GM12878 (cell line): ENCODE results near the gene MYH7B. TPM values are rescaled to one million over a fixed set of nuclear protein-coding genes. Genes with fewer than 3 reads are reported as not detected.

Source experiments
- ATAC-seq: fragments of 200-7000 bp; cut with Tn5 transposase; 3 replicates; pipeline ENCODE4 v1.9.1; 2020; ENCODE audit warnings: mild to moderate bottlenecking, moderate library complexity
- BruUV-seq: library from RNA; stranded (reverse); fragments of 400-500 nt; replicated peaks from 2 replicates; lab custom pipeline; 2021; lab: Mats Ljungman, UMichigan
- CTCF ChIA-PET: fragments of 300-600 bp; sonication (Branson Sonifier 250); formaldehyde crosslinking; extraction: SDS; loops from one replicate; lab custom pipeline; 2021; ENCODE audit warnings: inconsistent platforms; lab: Yijun Ruan, JAX
- POLR2A ChIA-PET: fragments of 350-600 bp; formaldehyde crosslinking; extraction: SDS; loops from one replicate; lab custom pipeline; 2021; ENCODE audit warnings: inconsistent platforms; lab: Charles Lee
- RAD21 ChIA-PET: fragments of 300-600 bp; sonication (Branson Sonifier 250); formaldehyde crosslinking; loops from one replicate; lab custom pipeline; 2023; ENCODE audit warnings: antibody characterized with exemption; ENCODE audit not compliant: unreplicated experiment; lab: Charles Lee
- SMC1A ChIA-PET: fragments of 300-600 bp; sonication (Branson Sonifier 250); formaldehyde crosslinking; loops from one replicate; lab custom pipeline; 2023; ENCODE audit not compliant: unreplicated experiment, uncharacterized antibody; lab: Charles Lee
- DNase-seq: peaks from one replicate; pipeline ENCODE4 v3.0.0-alpha.2; 2011; ENCODE audit warnings: low read depth, low spot score
- FAIRE-seq: peaks from 3 replicates; lab custom pipeline; 2011; peaks lifted over from hg19 to GRCh38; lab: Jason Lieb, UNC
- H2AFZ ChIP-seq: 2 replicates; pipeline ENCODE4 v1.6.0; 2011; ENCODE audit warnings: low read depth, low read length, control low read depth; ENCODE audit not compliant: control insufficient read depth
- H3K27ac ChIP-seq: 2 replicates; pipeline ENCODE4 v1.5.1; 2011; ENCODE audit warnings: control low read depth; ENCODE audit not compliant: control insufficient read depth, insufficient read depth
- H3K27me3 ChIP-seq, 2 experiments: replicated peaks in 1 of 2; 2 replicates each; pipeline versions ENCODE4 v1.6.0 to v1.6.1; 2011; ENCODE audit warnings: low read length in 1 of 2; ENCODE audit not compliant: control insufficient read depth in 2 of 2, insufficient read depth in 2 of 2
- H3K36me3 ChIP-seq, 2 experiments: 2 replicates each; pipeline ENCODE4 v1.5.1; 2011; ENCODE audit warnings: low read length in 1 of 2; ENCODE audit not compliant: control insufficient read depth in 2 of 2, insufficient read depth in 2 of 2
- H3K4me1 ChIP-seq: 2 replicates; pipeline ENCODE4 v1.6.1; 2011; ENCODE audit warnings: mild to moderate bottlenecking, low read length, moderate library complexity, mixed read lengths; ENCODE audit not compliant: control insufficient read depth, insufficient read depth
- H3K4me2 ChIP-seq: 2 replicates; pipeline ENCODE4 v1.6.0; 2011; ENCODE audit warnings: control low read depth; ENCODE audit not compliant: control insufficient read depth, insufficient read depth
- H3K4me3 ChIP-seq: fragments of 200-600 bp; sonication (generic); 2 replicates; pipeline ENCODE4 v1.5.1; 2016
- H3K79me2 ChIP-seq: 2 replicates; pipeline ENCODE4 v1.6.0; 2011; ENCODE audit warnings: low read length; ENCODE audit not compliant: control insufficient read depth, insufficient read depth
- H3K9ac ChIP-seq: 2 replicates; pipeline ENCODE4 v1.8.0; 2011; ENCODE audit warnings: low read length, control low read depth, mixed read lengths; ENCODE audit not compliant: control insufficient read depth, insufficient read depth
- H3K9me3 ChIP-seq: replicated peaks from 3 replicates; pipeline ENCODE4 v1.5.1; 2011; ENCODE audit warnings: mild to moderate bottlenecking, low read length; ENCODE audit not compliant: control insufficient read depth, insufficient read depth
- H4K20me1 ChIP-seq: 2 replicates; pipeline ENCODE4 v1.6.0; 2011; ENCODE audit not compliant: control insufficient read depth, insufficient read depth
- BRCA1 ChIP-seq: IDR thresholded peaks from 2 replicates; pipeline ENCODE4 v1.6.1; 2011; ENCODE audit warnings: low read depth, low read length, improper control_type of control experiment
- CEBPB ChIP-seq, 2 experiments: fragments of 150-350 bp in 1 of 2; IDR thresholded peaks; 2 replicates each; pipeline ENCODE4 v1.6.1; 2012 to 2014; ENCODE audit warnings: low read depth in 2 of 2, low read length in 2 of 2, borderline replicate concordance in 1 of 2, inconsistent platforms in 1 of 2
- CREM ChIP-seq: IDR thresholded peaks from 2 replicates; pipeline ENCODE4 v1.6.1; 2014; ENCODE audit warnings: antibody characterized with exemption, low read depth
- KAT2A ChIP-seq: conservative IDR thresholded peaks from 2 replicates; pipeline ENCODE4 v1.6.1; 2011; ENCODE audit warnings: low read depth, low read length; ENCODE audit not compliant: control insufficient read depth
- NFYA ChIP-seq: IDR thresholded peaks from 2 replicates; pipeline ENCODE4 v1.6.1; 2011; ENCODE audit warnings: low read depth, mild to moderate bottlenecking, low read length, improper control_type of control experiment, borderline replicate concordance
- NFYB ChIP-seq: IDR thresholded peaks from 2 replicates; pipeline ENCODE4 v1.6.1; 2011; ENCODE audit warnings: low read depth, mild to moderate bottlenecking, low read length, improper control_type of control experiment, moderate library complexity; ENCODE audit not compliant: insufficient read depth
- PAX5 ChIP-seq: IDR thresholded peaks from 2 replicates; pipeline ENCODE4 v1.6.1; 2011; ENCODE audit warnings: low read depth, low read length, borderline replicate concordance
- RB1 ChIP-seq: fragments of 450-650 bp; formaldehyde crosslinking; IDR thresholded peaks from 2 replicates; pipeline ENCODE4 v1.6.1; 2017; ENCODE audit warnings: mild to moderate bottlenecking, borderline replicate concordance
- SMAD5 ChIP-seq: IDR thresholded peaks from 2 replicates; pipeline ENCODE4 v1.6.1; 2016; ENCODE audit warnings: antibody characterized with exemption, low read depth
- SRF ChIP-seq, 2 experiments: IDR thresholded peaks; 2 replicates each; pipeline ENCODE4 v1.6.1; 2011; ENCODE audit warnings: low read depth in 2 of 2, low read length in 2 of 2, mild to moderate bottlenecking in 1 of 2, moderate library complexity in 1 of 2
- ZNF217 ChIP-seq: fragments of 450-650 bp; IDR thresholded peaks from 2 replicates; pipeline ENCODE4 v1.6.1; 2017; ENCODE audit warnings: antibody characterized with exemption, mild to moderate bottlenecking
- in situ Hi-C: fragments of 300-500 bp; cut with MboI; formaldehyde crosslinking; loops from 9 replicates; pipeline ENCODE4 v1.14.3; 2018; ENCODE audit warnings: mixed read lengths
- intact Hi-C: fragments of 100-400 bp; cut with micrococcal nuclease; formaldehyde crosslinking; loops from one replicate; pipeline ENCODE4 v1.14.2; 2022; ENCODE audit not compliant: unreplicated experiment
- polyA plus RNA-seq, 11 experiments: library from polyadenylated mRNA; depleted of rRNA in 4 of 11; unstranded in 6 of 11; stranded (reverse) in 5 of 11; fragments of >200 nt; fragmentation: Nextera tagmentation in 4 of 11; fragmentation: Illumina TruSeq in 1 of 11; extraction: Ambion mirVana in 4 of 11; extraction: Trizol in 1 of 11; gene quantifications; 1 replicate in 1 of 11; 2 replicates in 10 of 11; pipeline versions ENCODE4 v1.2.1 to v1.2.3, GENCODE V29; 2011 to 2016; ENCODE audit warnings: inconsistent platforms in 2 of 11, missing spikeins in 2 of 11, low read depth in 1 of 11
- total RNA-seq, 4 experiments: library from RNA; depleted of rRNA in 3 of 4; stranded (reverse); fragments of >200 nt in 3 of 4; fragmentation: Illumina TruSeq in 1 of 4; extraction: Trizol in 1 of 4; gene quantifications; 2 replicates each; pipeline versions ENCODE4 v1.2.1 to v1.2.3, GENCODE V29; 2013 to 2021
- TF ChIP-seq, protein P1 (sequence below): fragments of 450-650 bp; IDR thresholded peaks from 2 replicates; pipeline ENCODE4 v1.6.1; 2014; ENCODE audit warnings: mild to moderate bottlenecking
- TF ChIP-seq, protein P2 (sequence below): fragments of 450-650 bp; formaldehyde crosslinking; IDR thresholded peaks from 2 replicates; pipeline ENCODE4 v1.5.0; 2022; ENCODE audit warnings: mild to moderate bottlenecking, missing genetic modification characterization
- TF ChIP-seq, protein P3 (sequence below): fragments of 450-650 bp; conservative IDR thresholded peaks from 2 replicates; pipeline ENCODE4 v1.6.1; 2017; ENCODE audit warnings: mild to moderate bottlenecking, moderate library complexity
- TF ChIP-seq, protein P4 (sequence below): fragments of 450-650 bp; IDR thresholded peaks from 2 replicates; pipeline ENCODE4 v1.6.1; 2017; ENCODE audit warnings: mild to moderate bottlenecking

The MYH7B gene
- total and polyA plus RNA-seq, 10 of the 15 experiments (the other 5 are each of a cell fraction or from before 2014, with no cell fraction given) = 0.01 to 0.40 (median 0.20) TPM; not detected in 3

DNA sequence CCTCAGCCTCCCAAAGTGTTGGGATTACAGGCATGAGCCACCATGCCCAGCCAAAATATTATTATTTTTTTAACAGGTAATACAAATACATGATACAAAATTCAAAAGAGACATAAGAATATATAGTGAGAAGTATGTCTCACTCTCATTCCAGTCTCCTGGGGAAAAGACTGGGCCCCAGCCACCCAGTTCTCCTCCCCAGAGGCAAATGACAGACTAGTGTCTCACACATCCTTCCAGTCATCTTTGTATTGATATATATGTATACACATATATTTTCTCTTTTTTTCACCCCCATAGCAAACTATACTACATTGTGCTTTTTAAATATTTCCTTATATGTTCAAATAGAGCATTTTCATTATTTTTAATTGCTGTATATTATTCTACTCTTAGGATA lies 8.3 kb upstream of the MYH7B start:
- Histone ChIP-seq H3K79me2 (no peaks in the 10 kb centered on the region), H4K20me1 (no peaks in the 10 kb centered on the region), H3K9ac (no peak overlapping the region), H3K36me3 (peaks cover 0 to 10% of the 10 kb centered on the region in 2 experiments), H2AFZ (no peak overlapping the region), H3K27ac (no peak overlapping the region), H3K4me1 (peaks cover 8% of the 10 kb centered on the region), H3K27me3 (no peaks in the 10 kb centered on the region), H3K4me3 (no peak overlapping the region), H3K9me3 (no peaks in the 10 kb centered on the region), H3K4me2 (no peak overlapping the region)
- intact Hi-C loops (no loop called here), in situ Hi-C loops (no loop called here)
- ChIA-PET POLR2A (interaction anchor here (0.6 kb wide), 1 partner anchor 43 kb away, joined by 5 read pairs; no protein-coding TSS in a partner anchor), CTCF (no interaction called here), SMC1A (no interaction called here), RAD21 (no interaction called here)
- no peak for TF ChIP-seq KAT2A
- no peak for TF ChIP-seq NFYA
- TF ChIP-seq, protein P1, sequence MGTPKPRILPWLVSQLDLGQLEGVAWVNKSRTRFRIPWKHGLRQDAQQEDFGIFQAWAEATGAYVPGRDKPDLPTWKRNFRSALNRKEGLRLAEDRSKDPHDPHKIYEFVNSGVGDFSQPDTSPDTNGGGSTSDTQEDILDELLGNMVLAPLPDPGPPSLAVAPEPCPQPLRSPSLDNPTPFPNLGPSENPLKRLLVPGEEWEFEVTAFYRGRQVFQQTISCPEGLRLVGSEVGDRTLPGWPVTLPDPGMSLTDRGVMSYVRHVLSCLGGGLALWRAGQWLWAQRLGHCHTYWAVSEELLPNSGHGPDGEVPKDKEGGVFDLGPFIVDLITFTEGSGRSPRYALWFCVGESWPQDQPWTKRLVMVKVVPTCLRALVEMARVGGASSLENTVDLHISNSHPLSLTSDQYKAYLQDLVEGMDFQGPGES = no peak
- TF ChIP-seq CREM = no peak
- no peak for TF ChIP-seq CEBPB (IDR thresholded peaks at IDR 0.05; ENCODE audit: borderline replicate concordance in 1 of 2, low read depth in 2 of 2, low read length in 2 of 2)
- TF ChIP-seq SRF (IDR thresholded peaks at IDR 0.05; ENCODE audit: low read depth in 2 of 2, low read length in 2 of 2) = no peak
- TF ChIP-seq, protein P2, sequence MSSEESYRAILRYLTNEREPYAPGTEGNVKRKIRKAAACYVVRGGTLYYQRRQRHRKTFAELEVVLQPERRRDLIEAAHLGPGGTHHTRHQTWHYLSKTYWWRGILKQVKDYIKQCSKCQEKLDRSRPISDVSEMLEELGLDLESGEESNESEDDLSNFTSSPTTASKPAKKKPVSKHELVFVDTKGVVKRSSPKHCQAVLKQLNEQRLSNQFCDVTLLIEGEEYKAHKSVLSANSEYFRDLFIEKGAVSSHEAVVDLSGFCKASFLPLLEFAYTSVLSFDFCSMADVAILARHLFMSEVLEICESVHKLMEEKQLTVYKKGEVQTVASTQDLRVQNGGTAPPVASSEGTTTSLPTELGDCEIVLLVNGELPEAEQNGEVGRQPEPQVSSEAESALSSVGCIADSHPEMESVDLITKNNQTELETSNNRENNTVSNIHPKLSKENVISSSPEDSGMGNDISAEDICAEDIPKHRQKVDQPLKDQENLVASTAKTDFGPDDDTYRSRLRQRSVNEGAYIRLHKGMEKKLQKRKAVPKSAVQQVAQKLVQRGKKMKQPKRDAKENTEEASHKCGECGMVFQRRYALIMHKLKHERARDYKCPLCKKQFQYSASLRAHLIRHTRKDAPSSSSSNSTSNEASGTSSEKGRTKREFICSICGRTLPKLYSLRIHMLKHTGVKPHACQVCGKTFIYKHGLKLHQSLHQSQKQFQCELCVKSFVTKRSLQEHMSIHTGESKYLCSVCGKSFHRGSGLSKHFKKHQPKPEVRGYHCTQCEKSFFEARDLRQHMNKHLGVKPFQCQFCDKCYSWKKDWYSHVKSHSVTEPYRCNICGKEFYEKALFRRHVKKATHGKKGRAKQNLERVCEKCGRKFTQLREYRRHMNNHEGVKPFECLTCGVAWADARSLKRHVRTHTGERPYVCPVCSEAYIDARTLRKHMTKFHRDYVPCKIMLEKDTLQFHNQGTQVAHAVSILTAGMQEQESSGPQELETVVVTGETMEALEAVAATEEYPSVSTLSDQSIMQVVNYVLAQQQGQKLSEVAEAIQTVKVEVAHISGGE (CRISPR knock-in tag) = no peak
- TF ChIP-seq BRCA1 = no peak
- TF ChIP-seq, protein P3, sequence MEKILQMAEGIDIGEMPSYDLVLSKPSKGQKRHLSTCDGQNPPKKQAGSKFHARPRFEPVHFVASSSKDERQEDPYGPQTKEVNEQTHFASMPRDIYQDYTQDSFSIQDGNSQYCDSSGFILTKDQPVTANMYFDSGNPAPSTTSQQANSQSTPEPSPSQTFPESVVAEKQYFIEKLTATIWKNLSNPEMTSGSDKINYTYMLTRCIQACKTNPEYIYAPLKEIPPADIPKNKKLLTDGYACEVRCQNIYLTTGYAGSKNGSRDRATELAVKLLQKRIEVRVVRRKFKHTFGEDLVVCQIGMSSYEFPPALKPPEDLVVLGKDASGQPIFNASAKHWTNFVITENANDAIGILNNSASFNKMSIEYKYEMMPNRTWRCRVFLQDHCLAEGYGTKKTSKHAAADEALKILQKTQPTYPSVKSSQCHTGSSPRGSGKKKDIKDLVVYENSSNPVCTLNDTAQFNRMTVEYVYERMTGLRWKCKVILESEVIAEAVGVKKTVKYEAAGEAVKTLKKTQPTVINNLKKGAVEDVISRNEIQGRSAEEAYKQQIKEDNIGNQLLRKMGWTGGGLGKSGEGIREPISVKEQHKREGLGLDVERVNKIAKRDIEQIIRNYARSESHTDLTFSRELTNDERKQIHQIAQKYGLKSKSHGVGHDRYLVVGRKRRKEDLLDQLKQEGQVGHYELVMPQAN = no peak
- no peak for TF ChIP-seq RB1
- TF ChIP-seq ZNF217 = no peak
- TF ChIP-seq SMAD5 = no peak
- TF ChIP-seq PAX5 = no peak
- TF ChIP-seq, protein P4, sequence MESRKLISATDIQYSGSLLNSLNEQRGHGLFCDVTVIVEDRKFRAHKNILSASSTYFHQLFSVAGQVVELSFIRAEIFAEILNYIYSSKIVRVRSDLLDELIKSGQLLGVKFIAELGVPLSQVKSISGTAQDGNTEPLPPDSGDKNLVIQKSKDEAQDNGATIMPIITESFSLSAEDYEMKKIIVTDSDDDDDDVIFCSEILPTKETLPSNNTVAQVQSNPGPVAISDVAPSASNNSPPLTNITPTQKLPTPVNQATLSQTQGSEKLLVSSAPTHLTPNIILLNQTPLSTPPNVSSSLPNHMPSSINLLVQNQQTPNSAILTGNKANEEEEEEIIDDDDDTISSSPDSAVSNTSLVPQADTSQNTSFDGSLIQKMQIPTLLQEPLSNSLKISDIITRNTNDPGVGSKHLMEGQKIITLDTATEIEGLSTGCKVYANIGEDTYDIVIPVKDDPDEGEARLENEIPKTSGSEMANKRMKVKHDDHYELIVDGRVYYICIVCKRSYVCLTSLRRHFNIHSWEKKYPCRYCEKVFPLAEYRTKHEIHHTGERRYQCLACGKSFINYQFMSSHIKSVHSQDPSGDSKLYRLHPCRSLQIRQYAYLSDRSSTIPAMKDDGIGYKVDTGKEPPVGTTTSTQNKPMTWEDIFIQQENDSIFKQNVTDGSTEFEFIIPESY = no peak
- TF ChIP-seq NFYB = no peak
- ATAC-seq (no peak), FAIRE-seq (no peak), DNase-seq (no peak)
- BruUV-seq = no TSS peak
